ENCODE results near the gene ITGA3.
A peak's percentile ranks its signal among the peaks of the same experiment; 100 is the strongest.

The ITGA3 gene

GRCh38 chr17:50094753-50095619 is 39.1 kb downstream of the ITGA3 start, which contains the start of gene PDK2:
PDK2 (plus strand) TSS chr17:50095351; CDS start chr17:50095436, 85 bp downstream.
- no peaks in the 10 kb centered on the region for H3K9me3 ChIP-seq (ENCODE audit: insufficient read depth, low read depth, low read length)
- no peaks in the 10 kb centered on the region for H3K36me3 ChIP-seq (ENCODE audit: insufficient read depth, low read length)
- peak within 1 kb of the TSS; percentile 99 for H2AFZ ChIP-seq (ENCODE audit: low read length)
- no peaks in the 10 kb centered on the region for H3F3A ChIP-seq (ENCODE audit: low read depth)
- TF ChIP-seq CTCF (conservative IDR thresholded peaks at IDR 0.05; ENCODE audit: low read length): no peak
- TF ChIP-seq EZH2phosphoT487 (IDR thresholded peaks at IDR 0.05; ENCODE audit: borderline replicate concordance): no peak
- H3K9me2 ChIP-seq (replicated peaks; ENCODE audit: low read depth, low read length): no peaks in the 10 kb centered on the region
- peaks cover 16% of the 10 kb centered on the region for H3K4me1 ChIP-seq (ENCODE audit: insufficient read depth, low read length, poor library complexity, severe bottlenecking)
- H4K20me1 ChIP-seq (ENCODE audit: insufficient read depth, low read length, poor library complexity, severe bottlenecking): no peaks in the 10 kb centered on the region
- peak within 1 kb of the TSS; percentile 83 for H3K4me3 ChIP-seq (ENCODE audit: low read length, poor library complexity, severe bottlenecking)
- no peaks in the 10 kb centered on the region for H3K27me3 ChIP-seq (ENCODE audit: insufficient read depth, low read length, poor library complexity, severe bottlenecking)
- peaks cover 12% of the 10 kb centered on the region; the same call in 1 of the 2 replicates for H3K79me2 ChIP-seq (ENCODE audit: insufficient read depth, low read length)
- H3K9ac ChIP-seq (ENCODE audit: low read depth, low read length, poor library complexity, severe bottlenecking): peak within 1 kb of the TSS; percentile 82
- peak within 1 kb of the TSS; percentile 96 for H3K4me2 ChIP-seq (ENCODE audit: low read depth, low read length, poor library complexity, severe bottlenecking)

GRCh38 chr17:50095626-50096037 is 39.7 kb downstream of the ITGA3 start:
- H3K9me3 ChIP-seq (ENCODE audit: insufficient read depth, low read depth, low read length): no peaks in the 10 kb centered on the region
- TF ChIP-seq CTCF (conservative IDR thresholded peaks at IDR 0.05; ENCODE audit: low read length) (no peak), EZH2phosphoT487 (IDR thresholded peaks at IDR 0.05; ENCODE audit: borderline replicate concordance) (no peak)
- peaks cover 12% of the 10 kb centered on the region; the same call in 1 of the 2 replicates for H3K79me2 ChIP-seq (ENCODE audit: insufficient read depth, low read length)
- peak overlapping the region; percentile 93 for H2AFZ ChIP-seq (ENCODE audit: low read length)
- H3F3A ChIP-seq (ENCODE audit: low read depth): no peaks in the 10 kb centered on the region
- H3K36me3 ChIP-seq (ENCODE audit: insufficient read depth, low read length): no peaks in the 10 kb centered on the region
- H3K27me3 ChIP-seq (ENCODE audit: insufficient read depth, low read length, poor library complexity, severe bottlenecking): no peaks in the 10 kb centered on the region
- peak overlapping the region; percentile 69 for H3K4me2 ChIP-seq (ENCODE audit: low read depth, low read length, poor library complexity, severe bottlenecking)
- no peaks in the 10 kb centered on the region for H4K20me1 ChIP-seq (ENCODE audit: insufficient read depth, low read length, poor library complexity, severe bottlenecking)
- peak overlapping the region; percentile 82 for H3K9ac ChIP-seq (ENCODE audit: low read depth, low read length, poor library complexity, severe bottlenecking)
- peak overlapping the region; percentile 83 for H3K4me3 ChIP-seq (ENCODE audit: low read length, poor library complexity, severe bottlenecking)
- H3K9me2 ChIP-seq (replicated peaks; ENCODE audit: low read depth, low read length): no peaks in the 10 kb centered on the region
- peaks cover 23% of the 10 kb centered on the region for H3K4me1 ChIP-seq (ENCODE audit: insufficient read depth, low read length, poor library complexity, severe bottlenecking)

- no peaks in the 10 kb centered on the region for H3K36me3 ChIP-seq (ENCODE audit: insufficient read depth, low read length)
- no peaks in the 10 kb centered on the region for H3F3A ChIP-seq (ENCODE audit: low read depth)
- no peaks in the 10 kb centered on the region for H4K20me1 ChIP-seq (ENCODE audit: insufficient read depth, low read length, poor library complexity, severe bottlenecking)
- H3K4me2 ChIP-seq (ENCODE audit: low read depth, low read length, poor library complexity, severe bottlenecking): peak overlapping the region; percentile 69
- H3K9me3 ChIP-seq (ENCODE audit: insufficient read depth, low read depth, low read length): no peaks in the 10 kb centered on the region
- peaks cover 12% of the 10 kb centered on the region; the same call in 1 of the 2 replicates for H3K79me2 ChIP-seq (ENCODE audit: insufficient read depth, low read length)
- peak overlapping the region; percentile 82 for H3K9ac ChIP-seq (ENCODE audit: low read depth, low read length, poor library complexity, severe bottlenecking)
- H3K27me3 ChIP-seq (ENCODE audit: insufficient read depth, low read length, poor library complexity, severe bottlenecking): no peaks in the 10 kb centered on the region
- no peaks in the 10 kb centered on the region for H3K9me2 ChIP-seq (replicated peaks; ENCODE audit: low read depth, low read length)
- H3K4me3 ChIP-seq (ENCODE audit: low read length, poor library complexity, severe bottlenecking): peak overlapping the region; percentile 83
- TF ChIP-seq EZH2phosphoT487 (IDR thresholded peaks at IDR 0.05; ENCODE audit: borderline replicate concordance) (no peak), CTCF (conservative IDR thresholded peaks at IDR 0.05; ENCODE audit: low read length) (no peak)
- no peak overlapping the region for H2AFZ ChIP-seq (ENCODE audit: low read length)
- H3K4me1 ChIP-seq (ENCODE audit: insufficient read depth, low read length, poor library complexity, severe bottlenecking): peaks cover 23% of the 10 kb centered on the region
These were observed 40.2 kb downstream of the ITGA3 start for GRCh38 chr17:50096092-50096491.
